Fibroblast of gingiva (primary cell): ENCODE data around the gene NIN.

ENCODE experiments used
- DNase-seq: peaks from one replicate; pipeline ENCODE4 v3.0.0-alpha.2; 2011; ENCODE audit warnings: low read depth

NIN gene

DNA sequence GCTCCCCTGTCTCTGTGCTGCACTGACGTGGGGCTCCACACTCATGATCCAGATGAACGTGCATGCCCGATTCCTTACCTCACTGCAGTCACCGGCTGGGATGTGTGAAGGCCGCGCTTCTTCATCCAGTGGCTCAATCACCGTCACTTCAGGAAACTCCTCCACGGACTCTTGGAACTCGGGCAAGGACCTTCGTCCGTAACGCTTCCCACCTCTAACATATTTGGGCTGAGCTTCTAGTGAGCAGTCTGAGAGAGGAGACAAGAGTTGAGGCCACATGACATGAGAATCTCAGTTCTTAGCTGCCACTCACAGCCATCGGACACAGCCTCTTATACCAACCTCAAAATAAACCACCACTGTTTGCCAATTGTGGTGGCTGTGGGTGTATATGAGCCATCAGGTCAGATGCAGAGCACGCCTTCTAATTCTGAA, 38.3 kb downstream of the NIN start:
- DNase-seq, result no peak

DNA sequence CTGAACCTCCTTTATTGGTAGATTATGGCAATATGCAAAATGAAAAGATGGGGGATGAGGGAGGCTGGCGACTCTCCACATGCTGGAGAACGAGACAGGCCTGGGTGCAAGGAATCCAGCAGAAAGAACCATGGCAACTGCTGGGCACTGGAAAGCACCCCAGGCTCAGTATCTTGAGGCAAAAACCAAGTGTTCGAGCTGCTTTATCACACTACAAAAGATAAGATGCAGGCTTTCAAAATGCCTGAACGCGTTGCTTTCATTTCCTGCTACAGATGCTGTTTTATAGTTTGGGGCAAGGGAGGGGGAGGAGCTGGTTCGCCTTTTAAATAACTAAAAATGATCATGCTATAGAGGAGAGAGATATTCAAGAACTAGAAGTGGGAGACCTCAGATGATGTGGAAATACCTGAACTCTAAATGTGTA, 38.9 kb downstream of the NIN start:
- no peak for DNase-seq

DNA sequence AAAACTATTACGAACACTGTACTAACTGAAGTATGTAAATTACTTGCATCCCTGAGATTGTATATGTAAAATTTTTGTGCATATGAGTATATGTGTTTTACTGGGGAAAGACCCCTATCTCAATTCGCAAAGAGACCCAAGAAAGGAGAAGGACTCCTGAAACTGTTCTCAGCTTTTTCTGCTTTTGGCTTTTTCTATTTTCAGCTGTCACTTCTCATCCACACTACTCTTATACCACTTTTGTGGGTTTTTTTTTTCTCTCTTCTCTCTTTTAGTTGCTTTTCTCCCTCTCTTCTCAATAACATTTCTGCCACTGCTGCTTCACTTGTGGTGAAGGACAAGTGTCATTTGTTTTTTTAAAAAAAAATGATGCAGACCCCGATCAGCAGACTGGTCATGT, 39.8 kb downstream of the NIN start:
- DNase-seq, result no peak

DNA sequence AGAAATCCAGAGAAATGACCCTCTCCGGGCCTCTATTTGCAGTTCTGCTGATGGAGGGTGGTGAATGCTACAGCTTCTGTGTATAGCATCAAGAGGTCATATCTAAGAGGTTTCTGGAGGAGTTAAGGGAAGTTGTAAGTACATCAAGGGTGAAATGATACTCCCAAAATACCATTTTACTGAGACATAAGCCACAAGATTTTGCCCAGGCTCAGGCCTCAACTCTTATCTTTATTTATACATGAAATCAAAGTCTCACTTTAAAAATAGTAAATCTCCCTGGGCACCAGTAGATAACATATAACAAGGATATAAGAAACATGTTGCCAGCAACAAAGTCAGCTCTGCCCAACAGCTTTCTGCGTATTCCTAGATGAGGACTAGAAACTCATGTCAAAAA, 40.4 kb downstream of the NIN start:
- DNase-seq, result no peak

DNA sequence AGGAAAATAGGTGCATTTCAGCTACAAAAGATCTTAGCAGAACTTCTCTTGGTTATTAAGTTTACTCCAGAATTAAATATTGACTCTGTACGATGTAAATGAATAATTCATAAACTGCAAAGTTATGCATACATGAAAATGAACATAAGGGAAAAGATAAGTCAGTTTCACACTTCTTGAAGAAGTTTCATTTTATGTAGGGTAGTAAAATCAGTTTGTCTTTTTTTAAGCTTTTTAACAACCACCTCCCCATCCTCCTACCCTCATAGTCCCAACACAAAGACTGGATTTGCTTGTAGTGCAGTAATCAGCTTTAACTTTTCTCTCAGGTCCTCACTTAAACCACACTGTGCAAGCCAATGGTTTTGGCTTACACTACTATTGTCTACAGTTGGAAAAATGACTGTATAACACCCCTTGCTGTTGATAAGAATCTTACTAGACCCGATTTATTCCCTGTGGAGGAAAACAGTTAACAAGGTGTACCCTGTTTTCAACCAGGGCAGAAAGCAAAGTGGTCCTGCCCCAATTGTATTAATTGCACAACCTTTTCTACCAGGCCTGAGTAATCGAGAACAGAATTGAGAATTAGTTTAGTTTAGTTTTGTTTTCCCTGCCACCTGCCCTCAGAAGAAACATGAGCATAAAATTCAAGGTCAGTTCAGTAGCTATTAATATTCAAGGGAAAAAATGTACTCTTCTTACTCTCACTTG, 44.1 kb downstream of the NIN start:
- no peak for DNase-seq

DNA sequence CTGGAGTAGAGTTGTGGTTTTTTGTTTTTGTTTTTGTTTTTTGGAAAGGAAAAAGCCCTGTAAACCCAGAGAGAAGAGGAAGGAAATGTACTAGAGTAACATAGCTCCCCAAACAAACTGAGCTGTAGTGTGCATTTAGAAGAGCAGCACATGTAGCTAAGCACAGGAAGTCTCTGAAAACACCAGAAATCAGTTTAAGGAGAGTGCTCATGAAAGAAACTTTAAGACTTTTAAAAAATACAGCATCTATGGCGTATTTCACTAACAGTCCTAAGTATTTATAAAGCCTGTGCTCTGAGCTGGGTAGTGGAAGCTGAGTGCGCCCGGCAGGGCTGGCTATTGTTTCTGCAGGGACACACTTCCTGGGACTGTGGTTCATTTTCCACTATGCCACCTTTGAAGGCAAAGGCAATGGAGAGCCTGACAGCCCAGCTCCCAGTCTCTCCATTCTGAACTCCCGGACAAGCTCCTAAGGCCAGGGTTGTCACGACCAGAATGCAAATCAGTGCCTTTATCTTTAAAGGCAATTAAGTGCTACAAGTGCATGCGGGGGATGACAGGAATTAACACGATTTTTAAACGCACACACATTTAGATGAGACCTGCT, 45.4 kb downstream of the NIN start:
- DNase-seq, result no peak

DNA sequence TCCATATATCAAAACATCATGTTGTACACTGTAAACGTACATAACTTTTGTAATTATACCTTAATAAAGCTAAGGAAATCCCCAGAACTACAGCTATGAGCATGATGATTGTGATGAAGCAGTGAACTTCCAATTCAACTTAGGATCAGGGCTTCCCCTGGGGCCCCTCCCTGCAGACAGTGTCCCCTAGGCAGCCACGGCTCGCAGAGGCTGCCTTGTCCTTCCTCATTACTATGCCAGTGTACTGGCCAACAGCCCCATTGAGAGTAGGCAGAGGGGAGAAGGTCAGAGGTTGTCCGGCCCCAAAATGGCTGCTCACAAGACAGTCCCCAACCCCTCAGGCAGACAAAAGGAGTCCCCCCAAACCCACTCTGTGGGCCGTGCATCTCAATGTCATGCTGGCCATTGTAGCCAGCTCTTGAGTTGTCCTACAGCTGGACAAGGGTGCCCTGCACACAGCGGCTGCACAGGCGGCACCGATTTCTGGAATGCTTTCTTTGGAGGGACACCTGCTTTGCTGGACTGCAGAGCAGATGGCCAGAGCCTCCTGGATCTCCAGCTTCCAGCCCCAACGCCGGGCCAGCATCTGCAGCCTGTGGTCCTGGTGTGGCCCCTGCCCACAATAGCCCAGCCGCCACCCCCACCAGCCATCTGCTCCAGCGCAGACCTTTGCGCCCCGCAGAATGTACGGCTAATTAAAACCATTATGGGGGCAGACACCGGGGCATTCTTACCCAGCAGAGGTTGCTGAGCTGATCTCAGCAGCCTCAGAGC, 46.1 kb downstream of the NIN start:
- DNase-seq, result no peak

DNA sequence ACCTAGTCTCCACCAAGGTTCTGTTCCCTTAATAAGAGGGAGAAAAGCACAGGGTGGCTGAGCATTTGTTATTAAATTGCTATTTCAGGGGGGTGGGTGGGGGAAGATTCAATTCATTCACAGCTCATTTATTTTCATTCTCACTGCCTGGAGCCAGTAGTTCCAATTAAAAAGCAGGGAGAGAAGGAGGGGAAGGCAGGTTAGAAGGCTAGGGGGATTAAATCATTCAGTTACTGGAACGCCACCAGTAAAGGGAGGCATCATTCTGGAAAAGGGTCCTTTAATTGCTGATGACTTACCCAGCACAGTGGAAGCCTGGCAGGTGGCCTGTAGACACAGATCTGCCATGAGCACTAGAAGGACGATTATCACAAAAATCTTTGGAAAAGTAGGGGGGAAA, 47.4 kb downstream of the NIN start:
- DNase-seq, result no peak

DNA sequence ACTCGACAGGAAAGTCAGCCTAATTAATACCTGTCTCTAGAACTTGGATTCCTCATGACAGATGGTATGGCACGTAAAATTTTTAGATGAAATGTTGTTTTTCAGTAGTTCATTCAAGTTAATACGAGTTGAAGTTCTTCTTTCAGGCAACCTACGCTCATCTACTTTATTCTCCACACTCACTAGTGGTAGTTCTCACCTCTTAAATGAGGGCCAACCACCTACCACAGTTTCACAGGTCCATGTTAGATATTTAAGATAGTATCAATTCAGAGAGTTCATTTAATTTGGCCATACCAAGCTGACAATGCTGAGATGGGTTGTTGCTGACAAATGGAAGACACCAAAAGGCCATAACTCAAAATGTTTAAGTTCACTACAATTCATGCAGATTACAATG, 50.6 kb downstream of the NIN start:
- no peak for DNase-seq

DNA sequence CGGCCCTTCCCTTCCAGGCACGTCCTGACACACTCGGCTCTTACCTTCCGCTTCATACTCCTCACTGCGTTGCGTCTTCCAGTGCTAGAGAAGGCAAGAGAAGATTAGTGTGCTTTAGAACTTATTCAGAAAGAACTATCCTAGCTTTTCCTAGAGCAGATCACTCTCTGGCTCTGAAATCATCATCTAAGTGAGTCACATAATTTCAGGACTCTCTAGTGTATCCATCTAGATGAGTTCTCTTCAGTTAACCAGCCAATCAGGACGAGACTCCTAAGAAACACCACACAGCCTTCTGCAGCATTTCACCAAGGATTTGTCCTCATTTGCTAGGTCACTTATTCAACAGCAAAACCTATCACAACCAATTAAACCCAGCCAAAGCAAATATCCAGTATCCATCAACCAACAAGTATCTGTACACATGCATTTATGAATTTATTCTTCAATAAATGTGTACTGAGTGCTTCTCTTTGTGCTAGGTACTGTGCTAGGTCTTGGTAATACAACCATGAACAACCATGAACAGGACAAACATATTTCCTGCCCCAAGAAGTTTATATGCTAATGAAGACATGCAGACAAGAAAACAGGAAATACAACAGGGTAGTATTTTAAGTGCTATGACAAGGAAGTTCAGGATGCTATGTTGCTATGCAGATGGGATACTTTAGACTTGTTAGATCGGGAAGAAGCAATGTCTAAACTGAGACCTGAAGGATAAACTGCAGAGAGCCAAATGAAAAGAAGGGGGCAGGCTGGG, 52.1 kb downstream of the NIN start:
- DNase-seq, result no peak

DNA sequence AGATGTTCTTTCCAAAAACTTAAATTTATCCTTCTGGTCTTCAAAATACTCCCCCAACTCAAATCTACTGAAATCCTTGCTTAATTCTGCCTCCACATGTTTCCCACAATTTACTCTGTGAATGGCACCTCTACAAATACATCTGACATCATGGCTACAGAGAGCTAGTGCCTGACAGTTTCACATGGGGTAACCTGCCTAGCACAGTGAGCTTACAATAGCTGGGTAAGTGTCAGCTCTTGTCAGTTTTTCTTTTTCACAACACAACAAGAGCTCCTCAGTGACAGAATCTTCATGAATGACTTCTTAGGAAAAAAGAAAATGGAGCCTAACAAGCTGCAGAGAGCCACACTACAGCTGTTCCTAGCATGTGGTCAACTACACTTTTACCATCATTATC, 54.4 kb downstream of the NIN start:
- DNase-seq, result no peak

DNA sequence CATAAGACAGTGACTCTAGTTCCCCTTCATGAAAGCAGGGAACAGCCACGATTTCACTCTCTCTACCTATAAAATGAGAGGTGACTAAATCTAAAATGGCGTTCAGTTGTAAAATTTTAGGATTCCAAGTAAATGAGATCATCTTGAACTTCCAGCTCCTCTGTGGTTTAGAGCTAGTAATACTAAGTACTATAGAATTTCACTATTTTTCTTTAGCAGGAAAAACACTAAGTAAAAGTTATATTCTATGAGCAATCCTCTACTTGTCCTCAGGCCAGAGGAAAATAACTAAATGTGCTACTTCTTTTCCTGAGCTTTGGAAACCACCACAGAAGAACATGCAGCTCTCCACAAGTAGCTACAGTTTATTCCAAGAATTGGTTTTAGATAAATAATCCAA, 55.6 kb downstream of the NIN start:
- DNase-seq, result peak; percentile 94

DNA sequence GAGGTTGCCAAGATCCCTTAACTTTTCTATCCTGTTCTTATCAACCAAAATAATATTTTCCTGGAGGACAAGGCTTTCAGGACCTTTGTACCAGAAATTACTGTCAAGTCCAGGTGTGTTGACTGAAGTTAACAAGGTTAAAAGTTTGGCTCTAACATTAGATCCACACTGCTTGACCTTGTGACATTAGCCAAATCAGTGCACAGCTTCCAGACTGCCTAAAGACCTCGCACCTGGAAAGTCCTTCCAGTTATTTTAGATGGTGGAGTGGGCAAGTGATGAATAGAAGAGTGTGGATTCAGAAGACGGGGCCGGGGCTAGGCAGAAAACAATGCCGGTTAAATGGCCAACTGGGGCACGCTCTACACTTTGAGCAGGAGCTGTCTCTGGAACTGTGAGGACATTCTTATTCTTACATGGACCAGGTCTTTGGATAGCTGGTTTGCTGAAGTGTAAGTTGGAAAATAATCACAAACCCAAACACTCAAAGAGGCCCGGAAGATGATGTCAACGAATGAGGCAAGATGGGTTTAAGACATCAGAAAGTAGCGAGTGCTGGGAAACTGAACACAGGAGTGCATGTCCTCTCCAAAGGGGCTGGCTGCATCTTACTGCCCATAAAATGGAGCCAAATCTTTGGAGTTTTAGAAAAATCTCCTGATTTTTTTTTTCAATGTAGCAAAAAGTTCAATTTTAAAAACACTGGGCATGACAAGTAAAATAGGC, 56.3 kb downstream of the NIN start:
- DNase-seq, result peak; percentile 68

DNA sequence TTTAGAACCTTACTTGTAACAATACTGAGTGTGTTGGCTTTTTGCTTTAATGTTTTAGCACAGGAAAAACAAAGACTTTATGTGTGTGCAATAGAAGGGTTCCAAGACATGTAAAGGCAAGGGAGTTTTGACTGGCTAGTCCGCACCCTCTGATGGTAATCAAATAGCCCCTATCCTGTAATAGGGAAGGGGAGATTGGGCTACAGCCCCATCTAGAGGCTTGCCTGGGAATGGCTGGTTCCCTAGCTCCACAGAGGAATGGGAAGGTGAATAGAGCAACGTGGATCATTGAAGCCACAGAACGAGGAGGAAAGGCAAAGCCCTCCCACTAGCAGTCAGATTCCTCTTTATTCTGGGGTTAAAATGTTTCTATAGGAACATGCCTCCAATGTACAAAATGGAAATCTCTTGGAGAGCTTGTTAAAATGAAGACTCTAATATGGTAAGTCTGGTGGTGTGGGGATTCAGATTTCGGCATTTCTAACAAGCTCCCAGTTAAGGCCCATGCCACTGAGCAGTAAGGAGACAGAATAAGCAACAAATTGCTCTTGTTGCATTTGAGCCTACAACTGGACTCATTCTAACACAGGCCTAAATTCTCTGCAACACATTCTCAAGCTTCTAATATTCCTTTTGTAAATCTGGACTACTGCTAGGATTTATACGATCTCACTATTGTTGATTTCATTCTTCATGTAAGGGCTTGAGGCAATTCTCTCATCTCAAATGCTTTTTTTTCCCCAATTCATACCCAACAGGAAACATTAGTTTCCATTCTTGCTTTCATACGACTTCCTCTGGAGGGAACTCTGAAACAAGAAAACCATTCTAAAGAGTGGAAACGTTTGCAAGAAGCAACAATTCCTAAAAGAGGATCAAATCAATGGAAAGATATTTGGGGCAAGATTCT, 57.1 kb downstream of the NIN start:
- DNase-seq, result peak; percentile 69

DNA sequence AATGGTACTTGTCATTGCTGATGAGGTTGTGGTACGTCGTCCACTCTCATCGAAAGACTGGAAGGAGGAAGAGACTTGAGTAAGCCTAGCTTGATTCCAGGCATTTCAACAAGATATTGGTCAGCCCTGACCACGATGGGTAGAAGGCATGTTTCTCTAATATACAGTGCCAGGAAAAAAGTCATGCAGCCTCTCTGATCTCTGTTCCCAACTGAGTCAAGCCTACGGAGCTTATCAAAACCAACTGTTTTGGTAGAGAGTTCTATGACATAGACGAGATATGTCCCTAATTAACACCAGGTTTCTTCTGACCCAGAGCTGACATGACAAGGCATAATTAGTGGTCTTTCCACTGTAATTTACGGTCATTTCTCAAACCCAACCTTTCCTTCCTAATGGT, 58.5 kb downstream of the NIN start:
- DNase-seq, result peak; percentile 86

DNA sequence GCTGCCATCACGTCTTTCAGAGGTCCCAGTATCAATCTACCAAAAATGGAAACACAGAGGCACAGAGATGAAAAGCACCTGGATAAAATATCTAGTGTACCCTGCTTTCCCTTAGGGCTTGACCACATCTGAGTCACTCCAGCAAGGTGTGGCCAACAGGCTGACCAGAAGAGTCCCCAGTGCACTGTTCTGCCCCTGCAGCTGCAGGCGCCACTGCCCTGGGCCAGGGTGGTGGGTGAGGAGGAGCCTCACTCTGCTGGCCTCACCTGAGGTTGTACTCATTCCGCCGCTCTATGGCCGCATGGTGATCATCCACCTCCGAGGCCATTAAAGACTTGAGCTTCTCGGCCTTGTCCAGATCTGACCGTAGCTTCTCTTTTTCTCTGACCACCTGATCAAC, 60.4 kb downstream of the NIN start:
- no peak for DNase-seq

DNA sequence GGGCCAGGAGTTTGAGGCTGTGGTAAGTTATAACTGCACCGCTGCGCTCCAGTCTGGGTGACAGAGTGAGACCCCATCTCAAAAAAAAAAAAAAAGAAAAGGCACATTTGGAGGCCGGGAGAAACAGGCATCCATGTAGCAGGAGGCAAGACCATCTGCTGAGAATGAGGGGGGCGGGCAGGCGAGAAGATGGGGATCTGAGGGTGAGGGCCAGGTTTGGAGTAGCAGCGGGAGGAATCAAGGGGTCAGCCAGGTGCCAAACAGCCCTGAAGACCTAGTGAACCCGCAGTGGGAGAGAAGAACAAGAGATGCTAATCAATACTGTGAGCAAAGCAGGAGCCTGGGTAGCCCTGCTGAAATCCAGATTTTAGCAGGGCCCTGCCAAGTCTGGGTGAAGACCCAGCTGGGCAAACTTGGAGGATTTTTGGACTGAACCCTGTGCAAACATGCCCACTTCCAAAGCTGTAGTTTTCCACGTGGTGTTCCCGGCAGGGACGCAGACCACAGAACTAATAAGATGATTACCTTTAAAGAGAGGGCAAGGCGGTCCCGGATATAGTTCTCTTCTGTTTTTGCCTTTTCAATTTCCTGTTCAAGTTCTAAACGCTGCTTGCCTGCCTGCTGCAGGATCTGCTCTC, 61.0 kb downstream of the NIN start:
- DNase-seq, result no peak

DNA sequence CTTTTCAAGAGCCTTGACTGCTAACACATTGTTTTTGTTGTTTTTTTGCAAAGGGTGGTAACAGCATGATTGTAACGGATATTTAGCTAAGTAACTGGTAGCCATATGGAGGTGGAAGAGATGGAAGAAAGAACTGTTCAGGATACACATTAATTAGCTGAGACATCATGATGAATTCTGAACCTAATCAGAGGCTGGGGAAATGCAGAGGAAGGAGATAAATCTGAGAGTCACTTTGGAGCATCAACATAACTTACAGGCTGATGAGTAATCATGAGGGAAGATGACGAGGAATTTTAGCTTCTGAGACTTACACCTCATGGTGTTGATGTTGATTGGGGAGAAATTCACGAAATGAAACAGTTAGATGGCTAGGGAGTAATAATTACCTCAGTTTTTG, 62.3 kb downstream of the NIN start:
- DNase-seq, result no peak

DNA sequence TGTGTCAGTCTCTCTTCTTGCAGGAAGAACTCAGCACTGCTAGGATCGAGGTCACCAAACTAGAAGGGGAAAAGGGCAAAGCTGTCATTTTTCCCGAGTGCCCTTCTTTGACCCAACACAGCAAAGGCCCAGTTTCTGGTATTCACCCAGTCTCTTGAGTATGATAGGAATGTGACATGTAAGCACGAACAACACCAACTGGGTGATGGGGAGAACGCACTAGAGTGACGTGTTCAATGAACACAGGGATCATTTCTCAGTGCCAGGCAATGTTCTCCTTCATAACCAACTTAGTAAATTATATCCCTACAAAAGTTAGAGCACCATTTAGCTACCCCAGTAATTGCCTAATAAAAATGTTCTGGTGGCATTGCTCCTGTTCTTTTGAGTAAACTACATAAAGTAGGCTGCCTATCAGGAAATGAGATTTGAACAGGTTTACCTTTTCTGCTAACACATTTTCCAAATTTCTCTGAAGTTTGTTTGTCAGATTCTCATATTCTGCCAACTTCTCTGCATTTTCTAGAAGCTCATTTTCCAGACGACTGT, 64.5 kb downstream of the NIN start:
- peak; percentile 95 for DNase-seq
